ENCODE measurements around the gene CISH. TPM values are rescaled to one million over a fixed set of nuclear protein-coding genes. Genes with fewer than 3 reads are reported as not detected.

The CISH gene
- total and polyA plus RNA-seq, 2 of the 4 experiments (the other 2 are of a cell fraction): 0.90 to 4.0 TPM

DNA sequence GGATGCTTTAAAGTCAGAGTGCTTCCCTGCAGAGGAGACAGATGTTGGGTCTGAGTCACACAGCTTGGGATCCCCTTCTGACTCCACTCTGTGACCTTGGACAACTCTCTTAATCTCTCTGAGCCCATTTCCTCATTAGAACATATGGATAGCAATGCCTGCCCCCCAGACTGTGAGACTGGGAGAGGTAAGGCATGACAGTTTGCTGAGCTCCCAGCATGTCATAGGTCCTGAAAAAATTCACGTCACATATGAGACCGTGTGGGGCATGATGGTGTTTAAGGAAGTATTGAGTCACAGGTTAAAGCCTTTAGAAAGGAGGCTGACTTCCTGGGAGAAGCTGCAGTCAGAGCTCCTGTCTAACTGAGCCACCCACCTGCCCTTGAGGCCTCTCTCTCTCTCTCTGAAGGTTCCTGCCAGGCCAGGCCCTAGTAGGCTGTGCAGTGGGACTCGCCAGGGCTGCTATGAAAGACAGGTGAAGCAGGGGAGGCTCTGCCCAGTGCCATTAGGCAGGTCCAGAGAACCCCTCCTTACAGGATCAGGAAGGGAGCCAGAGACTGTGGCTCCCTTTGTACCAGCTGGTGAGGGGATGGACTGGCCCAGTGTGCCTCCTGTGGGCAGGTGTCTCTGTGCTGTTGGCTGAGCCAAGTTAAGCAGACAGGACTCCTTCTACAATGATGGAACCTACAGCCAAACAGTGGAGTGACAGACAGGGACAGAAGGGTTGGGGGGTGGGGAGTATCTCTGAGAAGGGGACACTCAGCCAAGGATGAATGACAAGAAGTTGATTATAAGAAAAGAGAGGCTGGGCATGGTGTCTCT, 43.6 kb upstream of the CISH start:
- Histone ChIP-seq H3K4me2 (ENCODE audit: low read depth, low read length) (no peak overlapping the region), H2BK5ac (ENCODE audit: low read depth, low read length, poor library complexity, severe bottlenecking) (no peak overlapping the region), H4K5ac (ENCODE audit: low read depth, low read length) (no peak overlapping the region), H3K27ac (ENCODE audit: insufficient read depth, low read length) (no peak overlapping the region), H3K56ac (ENCODE audit: extremely low read depth, insufficient read depth, low read length) (no peak overlapping the region), H3K79me1 (ENCODE audit: low read depth in 1 of 2, low read length in 2 of 2) (no peaks in the 10 kb centered on the region), H3K14ac (replicated peaks; ENCODE audit: low read depth, low read length) (no peak overlapping the region), H3K4me1 (ENCODE audit: control insufficient read depth, insufficient read depth, low read length) (no peaks in the 10 kb centered on the region), H4K91ac (ENCODE audit: insufficient read depth, low read depth, low read length) (no peak overlapping the region), H3K36me3 (ENCODE audit: control insufficient read depth, insufficient read depth, low read length) (no peaks in the 10 kb centered on the region), H2BK15ac (ENCODE audit: low read depth, low read length) (no peak overlapping the region), H2BK120ac (ENCODE audit: low read depth, low read length) (no peak overlapping the region), H3K9ac (ENCODE audit: low read depth, low read length) (no peak overlapping the region), H4K20me1 (ENCODE audit: insufficient read depth, low read length) (no peaks in the 10 kb centered on the region; the same call in 1 of the 2 replicates), H3K23ac (ENCODE audit: low read depth, low read length) (no peak overlapping the region), H2AK5ac (ENCODE audit: low read depth, low read length) (no peak overlapping the region), H3K27me3 (ENCODE audit: control insufficient read depth, insufficient read depth, low read length) (peaks cover 3% of the 10 kb centered on the region; the same call in 1 of the 2 replicates), H3K9me3 (ENCODE audit: control insufficient read depth, insufficient read depth, low read length) (no peaks in the 10 kb centered on the region), H2AFZ (replicated peaks; ENCODE audit: low read length, poor library complexity) (no peak overlapping the region), H2AK9ac (replicated peaks; ENCODE audit: low read depth, low read length, poor library complexity) (no peak overlapping the region), H3K18ac (ENCODE audit: low read depth, low read length) (no peak overlapping the region), H2BK20ac (ENCODE audit: low read depth, low read length) (no peak overlapping the region), H3K4me3 (ENCODE audit: insufficient read depth, low read depth, low read length) (no peak overlapping the region), H3K4ac (ENCODE audit: low read depth, low read length) (no peak overlapping the region), H3K9me1 (ENCODE audit: insufficient read depth, low read length) (no peaks in the 10 kb centered on the region), H4K8ac (ENCODE audit: low read depth in 2 of 2, low read length in 2 of 2) (no peak overlapping the region)
- in situ Hi-C loops (cut with MboI; ENCODE audit: low sequenced_read_pairs) (no loop called here), dilution Hi-C loops (cut with HindIII; ENCODE audit: low sequenced_read_pairs, unreplicated experiment) (no loop called here), intact Hi-C loops (cut with micrococcal nuclease) (no loop called here)
- BruUV-seq (replicated peaks): no TSS peak
- ATAC-seq (ENCODE audit: low read depth) (no peak), DNase-seq (peak; percentile 13)
- ChIA-PET POLR2A (ENCODE audit: unreplicated experiment) (no interaction called here), CTCF (no interaction called here)
- no CpG with 5 or more reads among the region's 3 CpGs for WGBS, 2 experiments (ENCODE audit: extremely low coverage in 2 of 2, insufficient read length in 1 of 2)
- TF ChIP-seq MXI1 (IDR thresholded peaks at IDR 0.05; ENCODE audit: borderline replicate concordance, low read depth, low read length): no peak
- TF ChIP-seq SMC3 (IDR thresholded peaks at IDR 0.05; ENCODE audit: low read depth, low read length): no peak
- TF ChIP-seq, protein P1, sequence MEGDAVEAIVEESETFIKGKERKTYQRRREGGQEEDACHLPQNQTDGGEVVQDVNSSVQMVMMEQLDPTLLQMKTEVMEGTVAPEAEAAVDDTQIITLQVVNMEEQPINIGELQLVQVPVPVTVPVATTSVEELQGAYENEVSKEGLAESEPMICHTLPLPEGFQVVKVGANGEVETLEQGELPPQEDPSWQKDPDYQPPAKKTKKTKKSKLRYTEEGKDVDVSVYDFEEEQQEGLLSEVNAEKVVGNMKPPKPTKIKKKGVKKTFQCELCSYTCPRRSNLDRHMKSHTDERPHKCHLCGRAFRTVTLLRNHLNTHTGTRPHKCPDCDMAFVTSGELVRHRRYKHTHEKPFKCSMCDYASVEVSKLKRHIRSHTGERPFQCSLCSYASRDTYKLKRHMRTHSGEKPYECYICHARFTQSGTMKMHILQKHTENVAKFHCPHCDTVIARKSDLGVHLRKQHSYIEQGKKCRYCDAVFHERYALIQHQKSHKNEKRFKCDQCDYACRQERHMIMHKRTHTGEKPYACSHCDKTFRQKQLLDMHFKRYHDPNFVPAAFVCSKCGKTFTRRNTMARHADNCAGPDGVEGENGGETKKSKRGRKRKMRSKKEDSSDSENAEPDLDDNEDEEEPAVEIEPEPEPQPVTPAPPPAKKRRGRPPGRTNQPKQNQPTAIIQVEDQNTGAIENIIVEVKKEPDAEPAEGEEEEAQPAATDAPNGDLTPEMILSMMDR (conservative IDR thresholded peaks at IDR 0.05; ENCODE audit: low read depth, low read length): no peak
- TF ChIP-seq NFE2L2 (IDR thresholded peaks at IDR 0.05; ENCODE audit: low read depth, low read length): no peak
- TF ChIP-seq CHD1 (IDR thresholded peaks at IDR 0.05; ENCODE audit: low read depth, low read length): no peak
- TF ChIP-seq, protein P2, sequence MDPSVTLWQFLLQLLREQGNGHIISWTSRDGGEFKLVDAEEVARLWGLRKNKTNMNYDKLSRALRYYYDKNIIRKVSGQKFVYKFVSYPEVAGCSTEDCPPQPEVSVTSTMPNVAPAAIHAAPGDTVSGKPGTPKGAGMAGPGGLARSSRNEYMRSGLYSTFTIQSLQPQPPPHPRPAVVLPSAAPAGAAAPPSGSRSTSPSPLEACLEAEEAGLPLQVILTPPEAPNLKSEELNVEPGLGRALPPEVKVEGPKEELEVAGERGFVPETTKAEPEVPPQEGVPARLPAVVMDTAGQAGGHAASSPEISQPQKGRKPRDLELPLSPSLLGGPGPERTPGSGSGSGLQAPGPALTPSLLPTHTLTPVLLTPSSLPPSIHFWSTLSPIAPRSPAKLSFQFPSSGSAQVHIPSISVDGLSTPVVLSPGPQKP (IDR thresholded peaks at IDR 0.05; ENCODE audit: borderline replicate concordance, low read depth, low read length): no peak
- TF ChIP-seq RFX5 (IDR thresholded peaks at IDR 0.05; ENCODE audit: low read depth, low read length): no peak
- no peak for TF ChIP-seq MAZ (IDR thresholded peaks at IDR 0.05; ENCODE audit: borderline replicate concordance, low read depth, low read length)
- TF ChIP-seq RCOR1 (IDR thresholded peaks at IDR 0.05; ENCODE audit: insufficient replicate concordance, low read length): no peak
- no peak for TF ChIP-seq CEBPB (IDR thresholded peaks at IDR 0.05; ENCODE audit: low read depth, low read length)
- no peak for TF ChIP-seq FOS (IDR thresholded peaks at IDR 0.05; ENCODE audit: low read depth, low read length)
- TF ChIP-seq POLR2A (IDR thresholded peaks at IDR 0.05; ENCODE audit: low read depth, low read length): no peak
- TF ChIP-seq, protein P3, sequence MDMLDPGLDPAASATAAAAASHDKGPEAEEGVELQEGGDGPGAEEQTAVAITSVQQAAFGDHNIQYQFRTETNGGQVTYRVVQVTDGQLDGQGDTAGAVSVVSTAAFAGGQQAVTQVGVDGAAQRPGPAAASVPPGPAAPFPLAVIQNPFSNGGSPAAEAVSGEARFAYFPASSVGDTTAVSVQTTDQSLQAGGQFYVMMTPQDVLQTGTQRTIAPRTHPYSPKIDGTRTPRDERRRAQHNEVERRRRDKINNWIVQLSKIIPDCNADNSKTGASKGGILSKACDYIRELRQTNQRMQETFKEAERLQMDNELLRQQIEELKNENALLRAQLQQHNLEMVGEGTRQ (IDR thresholded peaks at IDR 0.05; ENCODE audit: low read depth, low read length): no peak
- no peak for TF ChIP-seq BHLHE40 (IDR thresholded peaks at IDR 0.05; ENCODE audit: low read depth, low read length)
